Prostate gland (tissue), 2 donors: ENCODE results near the gene CRYBA2. TPM values are rescaled to one million over a fixed set of nuclear protein-coding genes. Genes with fewer than 3 reads are reported as not detected.

Experiments
- DNase-seq: peaks from one replicate; pipeline ENCODE4 v3.0.0-alpha.2; 2019; ENCODE audit warnings: low spot score
- H3K27ac ChIP-seq, 2 donors: fragments of 200-600 bp; sonication (generic); 2 replicates each; pipeline ENCODE4 v1.5.1; 2017 to 2019
- H3K27me3 ChIP-seq: fragments of 200-600 bp; sonication (generic); replicated peaks from 2 replicates; pipeline ENCODE4 v1.5.1; 2019; ENCODE audit not compliant: insufficient read depth
- H3K36me3 ChIP-seq, 2 donors: fragments of 200-600 bp; sonication (generic); 1 replicate in 1 of 2; 2 replicates in 1 of 2; pipeline versions ENCODE4 v1.5.1 to v1.8.1; 2017 to 2019
- H3K4me1 ChIP-seq: fragments of 200-600 bp; sonication (generic); replicated peaks from 2 replicates; pipeline ENCODE4 v1.5.1; 2019
- H3K4me3 ChIP-seq, 2 donors: fragments of 200-600 bp; sonication (generic); 2 replicates each; pipeline ENCODE4 v1.5.1; 2017 to 2019
- H3K9me3 ChIP-seq: fragments of 200-600 bp; sonication (generic); 2 replicates; pipeline ENCODE4 v1.5.1; 2017
- CTCF ChIP-seq, 4 experiments: fragments of 200-600 bp in 2 of 4; fragments of 450-650 bp in 2 of 4; sonication (generic) in 2 of 4; IDR thresholded peaks; 1 replicate in 3 of 4; 2 replicates in 1 of 4; pipeline ENCODE4 v1.5.1; 2016 to 2019; ENCODE audit warnings: antibody characterized with exemption in 4 of 4, mild to moderate bottlenecking in 2 of 4, moderate library complexity in 2 of 4
- POLR2A ChIP-seq: fragments of 450-650 bp; IDR thresholded peaks from one replicate; pipeline ENCODE4 v1.6.1; 2016; ENCODE audit warnings: antibody characterized with exemption, mild to moderate bottlenecking
- POLR2AphosphoS5 ChIP-seq: sonication (generic); formaldehyde crosslinking; IDR thresholded peaks from one replicate; pipeline ENCODE4 v1.6.1; 2017; ENCODE audit warnings: antibody characterized with exemption
- WGBS: methylation state at CpG from one replicate; pipeline ENCODE4 v1.1.5; 2018; 5-methylcytosine and 5-hydroxymethylcytosine counted together
- intact Hi-C: fragments of 100-400 bp; cut with DNase I; formaldehyde crosslinking; loops from one replicate; pipeline ENCODE4 v1.14.2; 2022
- total RNA-seq, 2 donors: library from RNA; depleted of rRNA; stranded (reverse); fragments of >200 nt; gene quantifications; one replicate each; pipeline ENCODE4 v1.1.0, GENCODE V29; 2016

Gene CRYBA2
- total RNA-seq, 2 donors from 2014 or later = 3.0 TPM; not detected in 1

DNA sequence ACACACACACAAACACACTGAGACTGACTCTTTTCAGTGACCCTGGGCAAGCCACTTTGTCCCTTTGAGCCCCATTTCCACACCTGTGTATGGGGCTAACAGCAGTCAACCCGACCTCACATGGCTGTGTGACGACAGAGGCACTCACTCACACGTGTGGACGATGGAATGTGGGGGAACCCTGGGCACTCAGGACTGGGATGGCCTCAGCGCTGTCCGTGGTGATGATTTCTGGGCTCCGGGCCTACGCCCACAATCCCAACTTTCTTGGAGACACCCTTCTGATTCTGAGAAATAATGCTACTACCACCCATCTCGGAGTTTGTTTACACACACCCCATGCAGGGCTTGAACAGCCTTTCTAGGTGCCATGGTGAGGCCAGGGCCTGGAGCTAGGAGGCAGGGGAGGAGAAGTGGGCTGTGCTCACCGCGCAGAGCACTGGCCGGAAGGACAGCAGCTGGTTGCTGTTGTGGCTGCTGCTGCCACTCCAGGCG is 1.5 kb downstream of the CRYBA2 start:
- Histone ChIP-seq H3K36me3 (no peaks in the 10 kb centered on the region), H3K27me3 (peaks cover 9% of the 10 kb centered on the region), H3K9me3 (no peaks in the 10 kb centered on the region), H3K4me3 (no peak overlapping the region), H3K4me1 (peaks cover 21% of the 10 kb centered on the region), H3K27ac (no peak overlapping the region)
- TF ChIP-seq POLR2AphosphoS5 (no peak), POLR2A (no peak), CTCF (IDR thresholded peaks at IDR 0.05) (no peak)
- DNase-seq = no peak
- 8% methylated on average over 13 of the region's 13 CpGs for WGBS
- intact Hi-C loops = no loop called here

DNA sequence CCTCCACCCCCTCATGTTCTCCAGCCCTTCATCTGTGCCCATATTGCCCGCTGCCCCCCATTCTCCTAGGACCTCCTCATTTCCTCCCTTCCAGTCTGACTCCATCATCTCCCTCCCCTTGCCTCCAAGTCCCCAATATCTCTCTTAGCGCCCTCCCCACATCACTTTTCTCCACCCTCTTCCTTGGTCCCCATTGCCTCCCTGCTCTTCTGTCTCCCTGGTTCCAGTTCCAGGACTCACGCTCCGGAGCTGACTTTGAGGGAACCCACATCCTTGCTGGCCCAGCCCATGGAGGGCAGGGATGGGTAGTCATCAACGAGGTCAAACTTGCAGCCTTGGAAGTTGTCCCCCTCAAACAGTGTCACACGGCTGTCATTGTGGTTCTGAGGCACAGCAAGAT is 2.6 kb downstream of the CRYBA2 start:
- Histone ChIP-seq H3K9me3 (no peaks in the 10 kb centered on the region), H3K4me1 (peaks cover 16% of the 10 kb centered on the region), H3K27ac (no peak overlapping the region), H3K4me3 (no peak overlapping the region), H3K27me3 (peaks cover 9% of the 10 kb centered on the region), H3K36me3 (no peaks in the 10 kb centered on the region)
- TF ChIP-seq POLR2AphosphoS5 = no peak
- no peak for TF ChIP-seq CTCF (IDR thresholded peaks at IDR 0.05)
- no peak for TF ChIP-seq POLR2A
- no peak for DNase-seq
- intact Hi-C loops = no loop called here
- WGBS = 8% methylated on average over 6 of the region's 6 CpGs

- Histone ChIP-seq H3K9me3 (no peaks in the 10 kb centered on the region), H3K4me1 (peaks cover 16% of the 10 kb centered on the region), H3K27ac (no peak overlapping the region), H3K27me3 (peaks cover 9% of the 10 kb centered on the region), H3K36me3 (no peaks in the 10 kb centered on the region), H3K4me3 (no peak overlapping the region)
- WGBS = 13% methylated on average over 9 of the region's 9 CpGs
- no peak for TF ChIP-seq POLR2A
- TF ChIP-seq CTCF (IDR thresholded peaks at IDR 0.05) = no peak
- no peak for TF ChIP-seq POLR2AphosphoS5
- no peak for DNase-seq
- intact Hi-C loops = no loop called here
Measured at GRCh38 chr2:218990052-218990451, 3.2 kb downstream of the CRYBA2 start.

DNA sequence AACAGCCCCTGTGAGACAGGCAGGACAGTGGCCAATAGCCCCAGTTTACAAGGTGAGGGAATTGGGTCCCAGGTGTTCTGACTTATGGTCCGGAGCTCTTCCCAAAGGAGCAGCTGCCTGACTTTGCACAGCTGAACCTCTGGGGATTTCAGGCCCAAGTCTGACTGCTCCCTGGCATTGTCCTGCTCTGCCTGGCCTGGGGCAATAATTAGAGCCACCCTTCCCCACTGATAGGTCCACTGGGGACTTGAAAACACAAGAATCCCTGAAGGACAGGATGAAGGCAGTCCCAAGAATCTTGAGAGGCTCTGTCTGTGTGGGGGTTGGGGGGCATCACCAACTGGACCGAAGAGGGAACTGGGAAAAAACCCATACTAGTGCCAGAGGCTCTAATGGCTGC is 4.6 kb downstream of the CRYBA2 start:
- H3K27me3 ChIP-seq = peaks cover 11% of the 10 kb centered on the region
- H3K9me3 ChIP-seq = no peaks in the 10 kb centered on the region
- H3K4me1 ChIP-seq = peaks cover 10% of the 10 kb centered on the region
- 49% methylated on average over 2 of the region's 2 CpGs for WGBS
- TF ChIP-seq POLR2AphosphoS5 (no peak), POLR2A (no peak), CTCF (IDR thresholded peaks at IDR 0.05) (no peak)
- DNase-seq = no peak
- no peaks in the 10 kb centered on the region for H3K36me3 ChIP-seq
- H3K27ac ChIP-seq = no peak overlapping the region
- no peak overlapping the region for H3K4me3 ChIP-seq
- intact Hi-C loops = no loop called here

DNA sequence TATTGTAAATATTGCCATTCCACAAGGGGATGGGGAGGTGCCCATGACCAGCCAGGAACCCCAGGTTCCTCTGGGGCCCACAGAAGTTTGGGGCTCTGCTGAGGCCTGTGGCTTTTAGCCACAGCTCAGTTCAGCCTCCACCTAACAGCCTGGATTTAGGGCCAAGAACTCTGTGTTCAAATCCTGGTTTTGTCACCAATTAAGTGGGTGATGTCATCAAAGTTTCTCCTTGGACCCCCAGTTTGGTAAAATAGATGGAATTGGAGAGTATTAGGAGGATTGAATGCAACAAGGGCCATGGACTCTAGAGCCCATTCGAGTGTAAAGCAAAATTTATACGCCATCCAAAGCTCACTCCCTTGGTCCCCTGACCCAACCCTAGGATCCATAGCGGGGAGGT is 5.1 kb downstream of the CRYBA2 start:
- Histone ChIP-seq H3K4me3 (no peak overlapping the region), H3K9me3 (no peaks in the 10 kb centered on the region), H3K36me3 (no peaks in the 10 kb centered on the region), H3K27me3 (peaks cover 12% of the 10 kb centered on the region), H3K4me1 (peaks cover 5% of the 10 kb centered on the region), H3K27ac (no peak overlapping the region)
- intact Hi-C loops = no loop called here
- 58% methylated on average over 3 of the region's 3 CpGs for WGBS
- DNase-seq = no peak
- TF ChIP-seq CTCF (IDR thresholded peaks at IDR 0.05) (no peak), POLR2A (no peak), POLR2AphosphoS5 (no peak)
